ENCODE measurements around the gene KRT33A.

Gene KRT33A

GRCh38 chr17:41360296-41360995, 9.8 kb upstream of the KRT33A start:
- no peaks in the 10 kb centered on the region for H4K20me1 ChIP-seq (ENCODE audit: insufficient read depth, low read length)
- H3K79me2 ChIP-seq (ENCODE audit: insufficient read depth, low read length), result no peaks in the 10 kb centered on the region
- H3K4me1 ChIP-seq (ENCODE audit: insufficient read depth, low read length), result no peaks in the 10 kb centered on the region
- H2AFZ ChIP-seq (ENCODE audit: low read depth, low read length), result no peak overlapping the region
- DNase-seq (no peak), ATAC-seq (ENCODE audit: insufficient read depth, low read depth) (no peak)
- no peaks in the 10 kb centered on the region for H3K36me3 ChIP-seq (ENCODE audit: insufficient read depth, low read length)
- H3K27me3 ChIP-seq (ENCODE audit: insufficient read depth, low read length, poor library complexity), result peaks cover 10% of the 10 kb centered on the region
- H3K4me3 ChIP-seq (ENCODE audit: low read depth in 1 of 2, low read length in 2 of 2), result no peak overlapping the region
- TF ChIP-seq CTCF (IDR thresholded peaks at IDR 0.05; ENCODE audit: borderline replicate concordance, extremely low read depth, low read length, poor library complexity, severe bottlenecking), result no peak
- TF ChIP-seq EZH2 (IDR thresholded peaks at IDR 0.05; ENCODE audit: borderline replicate concordance, low read depth, low read length, severe bottlenecking), result no peak
- no peaks in the 10 kb centered on the region for H3K9me3 ChIP-seq (ENCODE audit: insufficient read depth, low read length, severe bottlenecking)
- no peak overlapping the region for H3K4me2 ChIP-seq (ENCODE audit: insufficient read depth, low read length)
- no peak overlapping the region for H3K9ac ChIP-seq (ENCODE audit: low read depth, low read length)
- no peak overlapping the region for H3K27ac ChIP-seq (ENCODE audit: low read length)

DNA sequence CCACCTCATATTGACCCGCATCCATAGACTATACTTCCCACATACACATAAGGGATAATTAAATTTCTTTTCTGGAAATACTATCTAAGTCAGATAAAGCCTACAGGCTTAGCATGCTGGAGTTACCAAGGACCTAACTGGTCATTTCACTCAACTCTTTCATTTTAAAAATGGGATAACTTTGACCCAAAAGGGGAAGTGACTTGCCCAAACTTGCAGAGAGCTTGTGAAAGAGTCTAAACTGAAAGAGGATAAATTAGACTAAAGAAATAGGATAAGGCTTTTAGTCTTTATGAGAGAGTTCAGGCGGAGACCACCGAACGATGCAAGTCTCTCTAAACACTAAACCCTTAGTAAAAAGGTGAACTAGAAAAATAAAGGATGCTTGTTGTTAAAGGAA, 3.9 kb upstream of the KRT33A start:
- no peaks in the 10 kb centered on the region for H3K4me1 ChIP-seq (ENCODE audit: insufficient read depth, low read length)
- no peak overlapping the region for H3K4me3 ChIP-seq (ENCODE audit: low read depth in 1 of 2, low read length in 2 of 2)
- H3K36me3 ChIP-seq (ENCODE audit: insufficient read depth, low read length), result no peaks in the 10 kb centered on the region
- H3K27ac ChIP-seq (ENCODE audit: low read length), result no peak overlapping the region
- H3K79me2 ChIP-seq (ENCODE audit: insufficient read depth, low read length), result no peaks in the 10 kb centered on the region
- TF ChIP-seq EZH2 (IDR thresholded peaks at IDR 0.05; ENCODE audit: borderline replicate concordance, low read depth, low read length, severe bottlenecking), result no peak
- no peak for TF ChIP-seq CTCF (IDR thresholded peaks at IDR 0.05; ENCODE audit: borderline replicate concordance, extremely low read depth, low read length, poor library complexity, severe bottlenecking)
- H2AFZ ChIP-seq (ENCODE audit: low read depth, low read length), result no peak overlapping the region
- H3K27me3 ChIP-seq (ENCODE audit: insufficient read depth, low read length, poor library complexity), result peaks cover 6% of the 10 kb centered on the region
- H4K20me1 ChIP-seq (ENCODE audit: insufficient read depth, low read length), result no peaks in the 10 kb centered on the region
- DNase-seq, result no peak
- H3K9me3 ChIP-seq (ENCODE audit: insufficient read depth, low read length, severe bottlenecking), result no peaks in the 10 kb centered on the region
- no peak for ATAC-seq (ENCODE audit: insufficient read depth, low read depth)
- H3K9ac ChIP-seq (ENCODE audit: low read depth, low read length), result no peak overlapping the region
- H3K4me2 ChIP-seq (ENCODE audit: insufficient read depth, low read length), result no peak overlapping the region

- Histone ChIP-seq H4K20me1 (ENCODE audit: insufficient read depth, low read length) (no peaks in the 10 kb centered on the region), H3K4me1 (ENCODE audit: insufficient read depth, low read length) (no peaks in the 10 kb centered on the region), H3K9ac (ENCODE audit: low read depth, low read length) (no peak overlapping the region), H3K4me2 (ENCODE audit: insufficient read depth, low read length) (no peak overlapping the region), H3K27me3 (ENCODE audit: insufficient read depth, low read length, poor library complexity) (peaks cover 6% of the 10 kb centered on the region), H2AFZ (ENCODE audit: low read depth, low read length) (no peak overlapping the region), H3K4me3 (ENCODE audit: low read depth in 1 of 2, low read length in 2 of 2) (no peak overlapping the region), H3K9me3 (ENCODE audit: insufficient read depth, low read length, severe bottlenecking) (no peaks in the 10 kb centered on the region), H3K36me3 (ENCODE audit: insufficient read depth, low read length) (no peaks in the 10 kb centered on the region), H3K79me2 (ENCODE audit: insufficient read depth, low read length) (no peaks in the 10 kb centered on the region), H3K27ac (ENCODE audit: low read length) (no peak overlapping the region)
- ATAC-seq (ENCODE audit: insufficient read depth, low read depth), result no peak
- no peak for TF ChIP-seq EZH2 (IDR thresholded peaks at IDR 0.05; ENCODE audit: borderline replicate concordance, low read depth, low read length, severe bottlenecking)
- no peak for TF ChIP-seq CTCF (IDR thresholded peaks at IDR 0.05; ENCODE audit: borderline replicate concordance, extremely low read depth, low read length, poor library complexity, severe bottlenecking)
- no peak for DNase-seq
Measured at GRCh38 chr17:41352597-41353366, 2.2 kb upstream of the KRT33A start.

Data from DND-41 (cell line).